RWPE2 (cell line): ENCODE measurements around the gene WDR18.

Experiments used
- ATAC-seq: fragments of 200-7000 bp; cut with Tn5 transposase; 3 replicates; pipeline ENCODE4 v1.9.1; 2021; ENCODE audit warnings: low read depth
- DNase-seq: peaks from one replicate; pipeline ENCODE4 v3.0.0-alpha.2; 2020; ENCODE audit warnings: low spot score
- H3K27ac ChIP-seq: fragments of 450-650 bp; 2 replicates; pipeline ENCODE4 v1.5.1; 2017; ENCODE audit warnings: mild to moderate bottlenecking; ENCODE audit not compliant: poor library complexity, severe bottlenecking
- H3K27me3 ChIP-seq: fragments of 250-450 bp; sonication (Bioruptor Pico); 2 replicates; pipeline ENCODE4 v1.5.1; 2021; ENCODE audit warnings: mild to moderate bottlenecking, moderate library complexity; ENCODE audit not compliant: insufficient read depth, poor library complexity, severe bottlenecking
- H3K36me3 ChIP-seq: fragments of 250-450 bp; sonication (Bioruptor Pico); 2 replicates; pipeline ENCODE4 v1.5.1; 2020; ENCODE audit warnings: low read depth, mild to moderate bottlenecking, moderate library complexity
- H3K4me1 ChIP-seq: fragments of 250-450 bp; sonication (Bioruptor Pico); 2 replicates; pipeline ENCODE4 v1.5.1; 2021; ENCODE audit warnings: mild to moderate bottlenecking, moderate library complexity; ENCODE audit not compliant: insufficient read depth, poor library complexity, severe bottlenecking
- H3K4me3 ChIP-seq: fragments of 250-450 bp; sonication (Bioruptor Pico); 2 replicates; pipeline ENCODE4 v1.5.1; 2021; ENCODE audit warnings: mild to moderate bottlenecking, moderate library complexity; ENCODE audit not compliant: severe bottlenecking
- H3K9me3 ChIP-seq: fragments of 250-450 bp; sonication (Bioruptor Pico); 2 replicates; pipeline ENCODE4 v1.5.1; 2021; ENCODE audit warnings: mild to moderate bottlenecking, moderate library complexity; ENCODE audit not compliant: severe bottlenecking
- TF ChIP-seq, protein P1 (sequence below): fragments of 450-650 bp; IDR thresholded peaks from one replicate; pipeline ENCODE4 v1.5.1; 2017; ENCODE audit warnings: mild to moderate bottlenecking, moderate library complexity; ENCODE audit not compliant: poor library complexity, severe bottlenecking

Gene WDR18

DNA sequence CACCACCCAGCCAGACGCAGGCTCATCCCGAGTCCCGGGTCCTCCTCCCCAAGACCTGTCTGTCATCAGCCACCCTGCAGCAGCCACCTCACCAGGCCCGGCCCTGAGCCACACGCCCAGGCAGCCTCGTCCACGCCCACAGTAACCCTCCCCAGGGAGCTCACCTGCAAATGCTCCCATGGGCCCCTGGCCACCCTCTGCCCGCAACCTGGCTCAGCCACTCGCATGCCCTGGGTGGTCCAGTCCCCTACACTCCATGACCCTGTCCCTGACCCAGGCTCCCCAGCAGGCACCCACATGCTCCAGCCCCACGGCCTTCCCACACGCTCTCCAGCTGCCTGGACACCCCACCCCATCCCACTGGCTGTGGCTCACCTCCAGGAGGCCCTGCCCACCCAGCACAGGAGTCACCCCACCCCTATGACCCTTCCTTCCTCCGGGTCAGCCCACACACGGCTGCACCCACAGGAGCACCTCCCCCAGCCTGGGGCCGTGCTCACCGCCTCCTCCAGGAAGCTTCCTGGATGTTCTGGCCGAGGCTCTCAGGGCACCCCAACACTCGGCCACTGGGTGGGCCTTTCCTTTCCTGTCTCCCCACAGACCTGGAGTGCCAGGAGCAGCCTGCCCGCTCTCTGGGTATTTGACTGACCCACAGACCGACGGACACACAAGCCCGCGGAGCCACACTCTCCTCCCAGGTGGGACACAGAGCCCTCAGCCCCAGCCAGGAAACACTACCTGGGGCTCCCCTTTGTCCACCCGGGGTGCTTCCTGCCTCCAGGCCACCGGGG lies 33.2 kb downstream of the WDR18 start:
- Histone ChIP-seq H3K27me3 (no peaks in the 10 kb centered on the region), H3K36me3 (peaks cover 18% of the 10 kb centered on the region), H3K4me3 (peak overlapping the region; percentile 4), H3K27ac (peak overlapping the region; percentile 84), H3K4me1 (peaks cover 23% of the 10 kb centered on the region), H3K9me3 (no peaks in the 10 kb centered on the region)
- DNase-seq (no peak), ATAC-seq (peak; percentile 63)
- TF ChIP-seq, protein P1, sequence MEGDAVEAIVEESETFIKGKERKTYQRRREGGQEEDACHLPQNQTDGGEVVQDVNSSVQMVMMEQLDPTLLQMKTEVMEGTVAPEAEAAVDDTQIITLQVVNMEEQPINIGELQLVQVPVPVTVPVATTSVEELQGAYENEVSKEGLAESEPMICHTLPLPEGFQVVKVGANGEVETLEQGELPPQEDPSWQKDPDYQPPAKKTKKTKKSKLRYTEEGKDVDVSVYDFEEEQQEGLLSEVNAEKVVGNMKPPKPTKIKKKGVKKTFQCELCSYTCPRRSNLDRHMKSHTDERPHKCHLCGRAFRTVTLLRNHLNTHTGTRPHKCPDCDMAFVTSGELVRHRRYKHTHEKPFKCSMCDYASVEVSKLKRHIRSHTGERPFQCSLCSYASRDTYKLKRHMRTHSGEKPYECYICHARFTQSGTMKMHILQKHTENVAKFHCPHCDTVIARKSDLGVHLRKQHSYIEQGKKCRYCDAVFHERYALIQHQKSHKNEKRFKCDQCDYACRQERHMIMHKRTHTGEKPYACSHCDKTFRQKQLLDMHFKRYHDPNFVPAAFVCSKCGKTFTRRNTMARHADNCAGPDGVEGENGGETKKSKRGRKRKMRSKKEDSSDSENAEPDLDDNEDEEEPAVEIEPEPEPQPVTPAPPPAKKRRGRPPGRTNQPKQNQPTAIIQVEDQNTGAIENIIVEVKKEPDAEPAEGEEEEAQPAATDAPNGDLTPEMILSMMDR = no peak

DNA sequence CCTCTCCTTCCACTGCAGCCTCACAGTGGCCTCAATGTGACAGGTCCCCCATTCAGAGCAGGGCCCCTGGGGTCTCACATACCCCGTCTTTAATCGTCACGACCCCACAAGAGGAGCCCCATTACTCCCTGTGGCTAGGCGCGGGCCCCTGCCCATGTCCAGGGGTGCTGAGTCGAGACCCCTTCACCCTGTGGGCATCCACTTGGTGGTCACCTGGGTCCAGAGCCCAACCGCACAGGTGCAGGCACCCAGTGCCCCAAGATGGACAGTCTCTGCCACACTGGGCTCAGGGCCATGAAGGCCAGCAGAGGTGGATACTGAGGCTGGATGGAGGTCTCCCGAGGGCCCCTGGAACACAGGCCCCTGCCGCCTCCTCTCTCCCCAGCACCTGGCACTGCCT lies 33.8 kb downstream of the WDR18 start:
- Histone ChIP-seq H3K27ac (peak overlapping the region; percentile 84), H3K9me3 (no peaks in the 10 kb centered on the region), H3K4me1 (peaks cover 23% of the 10 kb centered on the region), H3K27me3 (no peaks in the 10 kb centered on the region), H3K36me3 (peaks cover 16% of the 10 kb centered on the region), H3K4me3 (no peak overlapping the region)
- ATAC-seq = no peak
- TF ChIP-seq, protein P1 = no peak
- DNase-seq = no peak

DNA sequence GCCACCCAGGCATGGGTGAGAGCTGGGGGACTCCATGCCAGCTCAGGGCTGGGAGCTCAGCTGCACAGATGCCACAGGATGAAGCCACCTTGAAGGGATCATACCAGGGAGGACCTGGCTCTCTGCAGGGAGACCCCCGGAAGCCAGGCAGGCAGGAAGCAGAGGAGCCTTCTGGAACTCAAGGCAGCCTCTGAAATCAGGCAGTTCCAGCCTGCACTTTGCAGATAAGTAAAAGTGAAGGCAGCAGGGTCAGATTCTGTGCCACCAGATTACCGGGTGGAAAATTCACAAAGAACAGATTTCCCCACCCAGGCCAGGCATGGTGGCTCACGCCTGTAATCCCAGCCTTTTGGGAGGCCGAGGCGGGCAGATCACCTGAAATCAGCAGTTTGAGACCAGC lies 34.2 kb downstream of the WDR18 start:
- DNase-seq (no peak), ATAC-seq (no peak)
- H3K27ac ChIP-seq = peak overlapping the region; percentile 84
- TF ChIP-seq, protein P1 = no peak
- H3K27me3 ChIP-seq = no peaks in the 10 kb centered on the region
- no peak overlapping the region for H3K4me3 ChIP-seq
- peaks cover 23% of the 10 kb centered on the region for H3K4me1 ChIP-seq
- peaks cover 14% of the 10 kb centered on the region for H3K36me3 ChIP-seq
- no peaks in the 10 kb centered on the region for H3K9me3 ChIP-seq

DNA sequence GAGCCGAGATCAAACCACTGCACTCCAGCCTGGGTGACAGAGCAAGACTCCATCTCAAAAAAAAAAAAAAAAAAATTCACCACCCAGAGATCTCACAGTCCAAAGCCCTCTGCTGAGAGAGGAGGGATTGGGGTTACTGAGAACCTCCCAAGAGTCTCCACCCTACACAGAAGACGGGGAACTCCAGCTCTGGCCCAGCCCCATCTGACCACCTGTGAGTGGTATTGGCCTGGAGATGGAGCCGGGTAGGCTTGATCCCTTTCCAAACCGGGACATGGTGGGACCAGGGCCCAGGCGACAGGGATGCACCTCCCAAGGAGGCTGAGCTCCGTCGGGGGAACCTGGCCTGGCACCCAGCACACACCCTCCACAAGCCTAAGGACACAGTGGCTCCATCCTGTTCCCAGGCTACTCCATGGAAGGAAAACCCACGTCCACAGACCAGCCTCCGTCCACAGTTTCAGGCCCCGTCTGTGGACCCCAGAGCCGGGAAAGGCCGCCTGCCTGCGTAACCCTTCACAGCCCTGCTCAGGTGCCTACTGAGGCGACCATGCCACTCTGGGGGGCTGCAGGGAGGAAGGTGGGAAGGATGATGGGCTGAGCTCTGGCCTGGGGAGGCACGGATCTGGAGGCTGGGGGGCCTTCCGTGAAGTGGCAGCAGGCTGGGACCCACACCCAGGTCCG lies 34.9 kb downstream of the WDR18 start:
- no peak for ATAC-seq
- H3K27ac ChIP-seq = peak overlapping the region; percentile 84
- H3K4me1 ChIP-seq = peaks cover 23% of the 10 kb centered on the region
- TF ChIP-seq, protein P1 = no peak
- H3K27me3 ChIP-seq = no peaks in the 10 kb centered on the region
- DNase-seq = no peak
- H3K36me3 ChIP-seq = peaks cover 10% of the 10 kb centered on the region
- peak overlapping the region; percentile 62 for H3K4me3 ChIP-seq
- H3K9me3 ChIP-seq = no peaks in the 10 kb centered on the region

DNA sequence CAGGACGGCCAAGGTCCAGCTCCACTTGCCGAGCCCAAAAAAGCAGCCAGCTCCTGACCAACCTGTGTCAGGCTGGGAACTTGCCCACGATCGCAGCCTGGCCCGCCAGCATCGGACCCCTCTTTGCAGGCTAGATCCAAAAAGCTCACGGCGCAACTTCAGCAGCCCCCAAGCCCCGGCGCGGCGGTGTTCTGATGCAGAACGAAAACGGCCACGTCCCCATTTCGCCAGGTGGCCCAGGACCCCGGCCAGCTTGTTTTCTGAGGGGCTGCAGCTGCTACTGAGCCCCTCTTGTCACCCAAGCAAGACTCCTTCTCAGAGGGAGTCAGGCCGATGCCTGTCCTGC lies 35.4 kb downstream of the WDR18 start:
- Histone ChIP-seq H3K36me3 (peaks cover 5% of the 10 kb centered on the region), H3K27me3 (no peaks in the 10 kb centered on the region), H3K27ac (peak overlapping the region; percentile 84), H3K9me3 (no peaks in the 10 kb centered on the region), H3K4me3 (peak overlapping the region; percentile 62), H3K4me1 (peaks cover 23% of the 10 kb centered on the region)
- TF ChIP-seq, protein P1 = no peak
- no peak for DNase-seq
- no peak for ATAC-seq
